ENCODE results near the gene TAS2R31.

DNA sequence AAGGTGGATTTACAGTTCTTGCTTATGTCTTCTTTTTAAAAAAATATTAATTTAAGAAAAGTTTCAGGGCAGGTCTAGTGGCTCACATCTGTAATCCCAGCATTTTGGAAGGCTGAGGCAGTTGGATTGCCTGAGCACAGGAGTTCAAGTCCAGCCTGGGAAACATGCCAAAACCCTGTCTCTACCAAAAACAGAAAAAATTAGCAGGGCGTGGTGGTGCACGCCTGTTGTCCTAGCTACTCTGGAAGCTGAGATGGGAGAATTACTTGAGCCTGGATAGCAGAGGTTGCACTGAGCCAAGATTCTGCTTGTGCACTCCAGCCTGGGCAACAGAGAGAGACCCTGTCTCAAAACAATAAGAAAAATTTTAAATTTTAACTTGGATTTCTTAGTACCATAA, 36.3 kb upstream of the TAS2R31 start:
- no peak for TF ChIP-seq CTCF (IDR thresholded peaks at IDR 0.05)
- TF ChIP-seq POLR2AphosphoS5 (IDR thresholded peaks at IDR 0.05): no peak

Data from transverse colon (tissue), 4 donors.